IPS DF 6.9 (cell line): Measurements from ENCODE around the gene GPR150.

Experiments
- DNase-seq: peaks from one replicate; pipeline ENCODE4 v3.0.0-alpha.2; 2013; ENCODE audit warnings: low read depth, low spot score
- H3K27ac ChIP-seq: one replicate; pipeline ENCODE4 v1.5.1; 2013; ENCODE audit warnings: low read length, control low read depth
- H3K27me3 ChIP-seq: 2 replicates; pipeline ENCODE4 v1.6.1; 2013; ENCODE audit warnings: mild to moderate bottlenecking, low read length; ENCODE audit not compliant: control insufficient read depth, insufficient read depth
- H3K36me3 ChIP-seq: 2 replicates; pipeline ENCODE4 v1.6.1; 2013; ENCODE audit warnings: low read length; ENCODE audit not compliant: control insufficient read depth, insufficient read depth
- H3K4me1 ChIP-seq: 2 replicates; pipeline ENCODE4 v1.6.1; 2013; ENCODE audit warnings: low read length; ENCODE audit not compliant: control insufficient read depth, insufficient read depth
- H3K4me3 ChIP-seq: 2 replicates; pipeline ENCODE4 v1.5.1; 2013; ENCODE audit warnings: mild to moderate bottlenecking, low read length
- H3K9me3 ChIP-seq: 2 replicates; pipeline ENCODE4 v1.6.1; 2013; ENCODE audit warnings: low read length, inconsistent platforms; ENCODE audit not compliant: control insufficient read depth, insufficient read depth
- WGBS: extraction: QIAGEN DNeasy Blood & Tissue Kit; methylation state at CpG from one replicate; pipeline ENCODE4 v1.1.7; 2013; ENCODE audit warnings: mixed read lengths, missing lambda C conversion rate; ENCODE audit not compliant: insufficient read length, insufficient coverage; 5-methylcytosine and 5-hydroxymethylcytosine counted together

The GPR150 gene

GRCh38 chr5:95620030-95620869 is at the start of gene GPR150:
Gene GPR150, plus strand, starts transcription at chr5:95620087. Its CDS starts 189 bp downstream, at chr5:95620276.
- Histone ChIP-seq H3K27ac (no peak within 1 kb of the TSS), H3K4me1 (no peaks in the 10 kb centered on the region), H3K27me3 (peaks cover 24% of the 10 kb centered on the region), H3K36me3 (no peaks in the 10 kb centered on the region), H3K9me3 (no peaks in the 10 kb centered on the region), H3K4me3 (peak within 1 kb of the TSS; percentile 55; the same call in 1 of the 2 replicates)
- WGBS = no CpG with 5 or more reads among the region's 85 CpGs
- no peak for DNase-seq

- H3K36me3 ChIP-seq = no peaks in the 10 kb centered on the region; the same call in 1 of the 2 replicates
- WGBS = no CpG with 5 or more reads among the region's 2 CpGs
- H3K9me3 ChIP-seq = no peaks in the 10 kb centered on the region
- H3K4me1 ChIP-seq = no peaks in the 10 kb centered on the region
- H3K4me3 ChIP-seq = no peak overlapping the region
- DNase-seq = no peak
- no peaks in the 10 kb centered on the region for H3K27me3 ChIP-seq
- no peak overlapping the region for H3K27ac ChIP-seq
Measured at GRCh38 chr5:95572016-95572415, 47.9 kb upstream of the GPR150 start.

GRCh38 chr5:95581576-95581975 is 38.3 kb upstream of the GPR150 start:
- Histone ChIP-seq H3K4me3 (no peak overlapping the region), H3K36me3 (no peaks in the 10 kb centered on the region), H3K9me3 (no peaks in the 10 kb centered on the region), H3K27ac (no peak overlapping the region), H3K27me3 (no peaks in the 10 kb centered on the region), H3K4me1 (no peaks in the 10 kb centered on the region)
- no CpG with 5 or more reads among the region's 2 CpGs for WGBS
- no peak for DNase-seq

- Histone ChIP-seq H3K27ac (no peak overlapping the region), H3K36me3 (no peaks in the 10 kb centered on the region), H3K9me3 (no peaks in the 10 kb centered on the region), H3K4me3 (no peak overlapping the region), H3K4me1 (no peaks in the 10 kb centered on the region), H3K27me3 (no peaks in the 10 kb centered on the region)
- DNase-seq = no peak
- WGBS = no CpG with 5 or more reads among the region's 1 CpG
Measured at GRCh38 chr5:95583992-95584391, 35.9 kb upstream of the GPR150 start.

- Histone ChIP-seq H3K9me3 (no peaks in the 10 kb centered on the region), H3K4me1 (no peaks in the 10 kb centered on the region), H3K27me3 (no peaks in the 10 kb centered on the region), H3K27ac (no peak overlapping the region), H3K36me3 (no peaks in the 10 kb centered on the region), H3K4me3 (no peak overlapping the region)
- WGBS = no CpG with 5 or more reads among the region's 1 CpG
- DNase-seq = no peak
Measured at GRCh38 chr5:95590880-95591279, 29.0 kb upstream of the GPR150 start.

- no peak for DNase-seq
- H3K4me1 ChIP-seq = no peaks in the 10 kb centered on the region
- H3K4me3 ChIP-seq = no peak overlapping the region
- no peaks in the 10 kb centered on the region for H3K36me3 ChIP-seq
- no peak overlapping the region for H3K27ac ChIP-seq
- WGBS = no CpG with 5 or more reads among the region's 5 CpGs
- no peaks in the 10 kb centered on the region for H3K27me3 ChIP-seq
- H3K9me3 ChIP-seq = no peaks in the 10 kb centered on the region
Measured at GRCh38 chr5:95591490-95591901, 28.4 kb upstream of the GPR150 start.

- Histone ChIP-seq H3K4me3 (no peak overlapping the region), H3K36me3 (no peaks in the 10 kb centered on the region), H3K4me1 (no peaks in the 10 kb centered on the region), H3K27ac (no peak overlapping the region), H3K27me3 (no peaks in the 10 kb centered on the region), H3K9me3 (no peaks in the 10 kb centered on the region)
- DNase-seq = no peak
- WGBS = no CpG with 5 or more reads among the region's 3 CpGs
Measured at GRCh38 chr5:95595289-95595931, 24.5 kb upstream of the GPR150 start.

- H3K36me3 ChIP-seq = no peaks in the 10 kb centered on the region
- H3K4me3 ChIP-seq = no peak overlapping the region
- no peak overlapping the region for H3K27ac ChIP-seq
- DNase-seq = no peak
- H3K4me1 ChIP-seq = no peaks in the 10 kb centered on the region
- no peaks in the 10 kb centered on the region for H3K9me3 ChIP-seq
- H3K27me3 ChIP-seq = no peaks in the 10 kb centered on the region
- no CpG with 5 or more reads among the region's 1 CpG for WGBS
Measured at GRCh38 chr5:95599252-95599651, 20.6 kb upstream of the GPR150 start.

- H3K9me3 ChIP-seq = no peaks in the 10 kb centered on the region
- no peaks in the 10 kb centered on the region for H3K36me3 ChIP-seq
- no peak overlapping the region for H3K27ac ChIP-seq
- H3K4me3 ChIP-seq = no peak overlapping the region
- DNase-seq = no peak
- no CpG with 5 or more reads among the region's 1 CpG for WGBS
- H3K27me3 ChIP-seq = no peaks in the 10 kb centered on the region
- no peaks in the 10 kb centered on the region for H3K4me1 ChIP-seq
Measured at GRCh38 chr5:95600557-95600956, 19.3 kb upstream of the GPR150 start.

GRCh38 chr5:95605786-95606185 is 14.1 kb upstream of the GPR150 start:
- DNase-seq = no peak
- Histone ChIP-seq H3K36me3 (no peaks in the 10 kb centered on the region), H3K9me3 (no peaks in the 10 kb centered on the region), H3K27ac (no peak overlapping the region), H3K4me3 (no peak overlapping the region), H3K27me3 (no peaks in the 10 kb centered on the region), H3K4me1 (no peaks in the 10 kb centered on the region)
- no CpG with 5 or more reads among the region's 5 CpGs for WGBS
